Activated CD8-positive, alpha-beta memory T cell treated with anti-CD3 and anti-CD28 coated beads, Interleukin-2, amount 50 U/mL, for 48 hours (primary cell): ENCODE data around the gene DSTYK.

Source experiments
- DNase-seq: peaks from one replicate; pipeline ENCODE4 v3.0.0-alpha.2; 2020

DSTYK gene

DNA sequence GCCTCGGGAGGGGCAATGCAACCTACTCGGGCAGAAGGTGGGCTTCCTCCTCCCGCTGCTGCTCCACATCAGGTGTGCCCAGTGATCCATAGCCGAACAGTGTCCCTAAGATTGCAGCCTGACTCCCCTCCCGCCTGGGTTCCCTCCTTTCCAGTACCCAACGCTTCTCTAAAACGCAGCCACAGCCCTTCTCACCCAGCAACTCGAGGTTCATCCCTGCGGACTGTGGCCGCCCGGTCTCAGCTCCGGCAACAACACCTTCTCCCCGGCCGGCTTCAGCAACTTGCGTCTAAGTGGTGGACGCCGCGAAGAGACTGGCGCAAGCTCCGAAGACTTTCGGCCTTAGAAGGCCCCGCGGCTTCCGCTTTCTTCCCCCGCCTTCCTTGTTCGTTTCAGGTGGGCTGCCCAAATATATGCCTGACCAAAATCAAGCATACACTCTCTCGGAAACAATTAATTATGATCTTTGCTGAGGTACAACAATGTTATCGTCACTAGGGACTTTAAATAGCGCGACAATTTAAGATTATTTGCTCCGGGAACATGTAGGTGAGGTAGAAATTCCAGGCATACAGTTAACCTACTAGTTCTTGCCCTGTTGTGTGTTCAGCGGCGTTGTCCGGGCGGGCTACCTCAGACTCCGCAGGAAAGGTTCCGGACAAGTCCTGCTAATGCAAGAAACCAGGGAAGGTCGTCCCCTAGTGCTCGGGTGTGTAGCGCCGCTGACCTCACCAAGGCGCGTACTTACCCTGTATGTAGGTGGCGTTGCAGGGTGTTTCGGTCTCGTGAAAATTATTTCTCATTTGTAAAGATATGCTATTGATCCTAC lies 89.6 kb downstream of the DSTYK start, which contains the start of gene RBBP5:
RBBP5 (minus strand) TSS at position 319 of the 829 bp plus-strand sequence; CDS start at position 214, 105 bp downstream.
- DNase-seq, result peak; percentile 96

GRCh38 chr1:205118752-205119151 lies 92.8 kb downstream of the DSTYK start:
- no peak for DNase-seq

DNA sequence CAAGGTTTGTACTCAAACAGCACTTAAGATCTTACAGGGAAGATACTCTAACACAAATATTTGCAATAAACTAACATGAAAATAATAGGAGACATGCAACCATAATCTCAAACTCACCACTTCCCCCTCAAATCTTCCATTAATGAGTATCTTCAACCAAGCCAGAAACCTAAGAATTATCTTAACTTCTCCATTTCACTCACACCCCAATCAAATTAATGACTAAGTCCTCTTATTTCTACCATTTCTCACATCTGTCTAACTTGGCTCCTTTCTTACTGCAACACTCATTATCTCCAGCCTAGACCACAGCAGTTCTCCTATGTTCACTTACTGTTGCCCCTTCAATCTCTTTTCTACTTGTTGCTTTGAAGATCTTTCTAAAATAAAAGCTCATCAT lies 100.1 kb downstream of the DSTYK start:
- no peak for DNase-seq

DNA sequence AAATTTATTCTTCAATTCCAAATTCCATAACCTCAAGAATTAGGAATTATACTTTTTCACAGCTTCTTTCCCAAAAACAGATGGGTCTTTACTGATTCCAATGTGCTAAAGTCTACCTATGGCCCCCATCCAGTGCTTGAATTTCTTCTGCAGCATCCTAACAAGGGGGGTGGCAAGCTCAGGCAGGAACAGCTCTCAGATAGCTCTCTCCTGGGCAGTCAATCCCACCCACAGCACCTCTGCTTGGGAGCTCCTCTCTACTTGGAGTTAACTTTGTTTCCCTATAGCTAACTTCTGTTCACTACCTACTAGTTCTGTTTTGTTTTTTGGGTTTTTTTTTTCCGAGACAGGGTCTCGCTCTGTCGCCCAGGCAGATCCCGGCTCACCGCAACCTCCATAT lies 101.8 kb downstream of the DSTYK start:
- DNase-seq, result no peak

GRCh38 chr1:205109269-205109668 lies 102.2 kb downstream of the DSTYK start:
- DNase-seq, result no peak

DNA sequence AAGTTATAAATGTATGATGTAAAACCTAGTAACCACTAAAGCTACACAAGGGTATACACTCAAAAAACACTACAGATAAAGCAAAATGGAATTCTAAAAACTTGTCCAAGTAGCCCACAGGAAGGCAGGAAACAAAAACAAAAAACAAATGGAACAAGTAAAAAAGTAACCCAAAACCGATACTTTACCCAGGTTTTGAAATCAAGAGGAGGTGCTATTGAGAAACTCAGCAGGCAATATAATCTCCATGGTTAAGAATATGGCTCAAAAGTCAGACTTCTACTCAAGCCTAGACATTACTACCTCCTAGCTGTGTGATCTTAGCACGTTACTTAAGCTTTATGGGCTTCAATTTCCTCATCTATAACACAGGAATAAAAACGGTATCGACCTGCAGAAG lies 103.0 kb downstream of the DSTYK start:
- no peak for DNase-seq

GRCh38 chr1:205107327-205107726 lies 104.2 kb downstream of the DSTYK start:
- DNase-seq, result no peak

- no peak for DNase-seq
These were observed 109.1 kb downstream of the DSTYK start for GRCh38 chr1:205102404-205102803.

DNA sequence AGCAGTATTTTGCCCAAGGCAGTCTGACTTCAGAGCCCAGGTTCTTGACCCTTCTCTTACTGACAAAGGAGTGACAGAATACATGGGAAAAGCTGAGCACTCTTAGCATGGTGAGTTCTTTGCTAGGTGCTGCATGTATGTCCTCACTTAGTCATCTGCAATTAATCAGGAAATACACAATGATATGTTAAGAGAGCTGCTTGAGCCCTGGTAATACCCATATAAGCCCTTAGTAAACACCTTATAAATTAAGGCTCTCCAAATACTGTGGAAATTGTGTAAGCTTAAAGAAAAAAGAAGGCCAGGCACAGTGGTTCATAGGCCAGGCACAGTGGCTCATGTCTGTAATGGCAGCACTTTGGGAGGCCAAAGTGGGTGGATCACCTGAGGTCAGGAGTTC lies 113.3 kb downstream of the DSTYK start:
- no peak for DNase-seq

- no peak for DNase-seq
These were observed 116.1 kb downstream of the DSTYK start for GRCh38 chr1:205095422-205095821.
